Breast epithelium (tissue), 4 donors: ENCODE data around the gene TSSC4. TPM values are rescaled to one million over a fixed set of nuclear protein-coding genes. Genes with fewer than 3 reads are reported as not detected.

Experiments used
- DNase-seq, 2 donors: peaks; one replicate each; pipeline ENCODE4 v3.0.0-alpha.2; 2019; ENCODE audit warnings: low spot score in 2 of 2
- H3K27ac ChIP-seq, 2 donors: fragments of 200-600 bp; sonication (generic) in 1 of 2; one replicate each; pipeline ENCODE4 v1.5.1; 2016 to 2019; ENCODE audit warnings: mild to moderate bottlenecking in 1 of 2
- H3K27me3 ChIP-seq, 2 donors: fragments of 200-600 bp; sonication (generic) in 1 of 2; one replicate each; pipeline versions ENCODE4 v1.5.1 to v1.6.0; 2017 to 2019; ENCODE audit warnings: control low read depth in 1 of 2, mild to moderate bottlenecking in 1 of 2
- H3K36me3 ChIP-seq: fragments of 200-600 bp; one replicate; pipeline ENCODE4 v1.5.1; 2019
- H3K4me1 ChIP-seq, 2 donors: fragments of 200-600 bp; sonication (generic); one replicate each; pipeline ENCODE4 v1.5.1; 2016 to 2019; ENCODE audit warnings: control low read depth in 1 of 2
- H3K4me3 ChIP-seq, 3 donors: fragments of 200-600 bp; sonication (generic); 1 replicate in 2 of 3; 2 replicates in 1 of 3; pipeline ENCODE4 v1.5.1; 2016 to 2019; ENCODE audit warnings: mild to moderate bottlenecking in 3 of 3, moderate library complexity in 2 of 3
- H3K9me3 ChIP-seq, 2 donors: fragments of 200-600 bp; sonication (generic) in 1 of 2; one replicate each; pipeline ENCODE4 v1.5.1; 2016 to 2019; ENCODE audit warnings: control low read depth in 1 of 2
- POLR2A ChIP-seq: fragments of 450-650 bp; IDR thresholded peaks from one replicate; pipeline ENCODE4 v1.6.1; 2016; ENCODE audit warnings: antibody characterized with exemption, mild to moderate bottlenecking, moderate library complexity
- POLR2AphosphoS5 ChIP-seq, 3 donors: sonication (generic); formaldehyde crosslinking; IDR thresholded peaks; one replicate each; pipeline ENCODE4 v1.6.1; 2017; ENCODE audit warnings: antibody characterized with exemption in 3 of 3
- intact Hi-C: fragments of 100-400 bp; cut with DNase I; formaldehyde crosslinking; loops from one replicate; pipeline ENCODE4 v1.15.1; 2023; ENCODE audit warnings: low total_unique reads
- total RNA-seq, 3 donors: library from RNA; depleted of rRNA; stranded (reverse); fragments of >200 nt; gene quantifications; one replicate each; pipeline ENCODE4 v1.1.0, GENCODE V29; 2016
- TF ChIP-seq, protein P1 (sequence below), 3 donors: fragments of 450-650 bp; IDR thresholded peaks; one replicate each; pipeline ENCODE4 v1.5.1; 2016 to 2017; ENCODE audit warnings: antibody characterized with exemption in 3 of 3, mild to moderate bottlenecking in 3 of 3, moderate library complexity in 3 of 3

The TSSC4 gene
- total RNA-seq, 3 donors from 2014 or later: 36.8 to 44.9 (median 37.2) TPM

GRCh38 chr11:2421226-2421994, 20.9 kb downstream of the TSSC4 start:
- intact Hi-C loops: loop anchor here (5.0 kb wide), 1 partner anchor 224 kb away; no protein-coding TSS in a partner anchor
- Histone ChIP-seq H3K4me1 (peaks cover 0 to 3% of the 10 kb centered on the region in 2 donors), H3K27me3 (peaks cover 0 to 4% of the 10 kb centered on the region in 2 donors), H3K4me3 (no peak overlapping the region), H3K27ac (no peak overlapping the region), H3K9me3 (no peaks in the 10 kb centered on the region), H3K36me3 (no peaks in the 10 kb centered on the region)
- DNase-seq: no peak
- no peak for TF ChIP-seq POLR2A
- TF ChIP-seq, protein P1, sequence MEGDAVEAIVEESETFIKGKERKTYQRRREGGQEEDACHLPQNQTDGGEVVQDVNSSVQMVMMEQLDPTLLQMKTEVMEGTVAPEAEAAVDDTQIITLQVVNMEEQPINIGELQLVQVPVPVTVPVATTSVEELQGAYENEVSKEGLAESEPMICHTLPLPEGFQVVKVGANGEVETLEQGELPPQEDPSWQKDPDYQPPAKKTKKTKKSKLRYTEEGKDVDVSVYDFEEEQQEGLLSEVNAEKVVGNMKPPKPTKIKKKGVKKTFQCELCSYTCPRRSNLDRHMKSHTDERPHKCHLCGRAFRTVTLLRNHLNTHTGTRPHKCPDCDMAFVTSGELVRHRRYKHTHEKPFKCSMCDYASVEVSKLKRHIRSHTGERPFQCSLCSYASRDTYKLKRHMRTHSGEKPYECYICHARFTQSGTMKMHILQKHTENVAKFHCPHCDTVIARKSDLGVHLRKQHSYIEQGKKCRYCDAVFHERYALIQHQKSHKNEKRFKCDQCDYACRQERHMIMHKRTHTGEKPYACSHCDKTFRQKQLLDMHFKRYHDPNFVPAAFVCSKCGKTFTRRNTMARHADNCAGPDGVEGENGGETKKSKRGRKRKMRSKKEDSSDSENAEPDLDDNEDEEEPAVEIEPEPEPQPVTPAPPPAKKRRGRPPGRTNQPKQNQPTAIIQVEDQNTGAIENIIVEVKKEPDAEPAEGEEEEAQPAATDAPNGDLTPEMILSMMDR (IDR thresholded peaks at IDR 0.05): no peak
- no peak for TF ChIP-seq POLR2AphosphoS5 (IDR thresholded peaks at IDR 0.05)

DNA sequence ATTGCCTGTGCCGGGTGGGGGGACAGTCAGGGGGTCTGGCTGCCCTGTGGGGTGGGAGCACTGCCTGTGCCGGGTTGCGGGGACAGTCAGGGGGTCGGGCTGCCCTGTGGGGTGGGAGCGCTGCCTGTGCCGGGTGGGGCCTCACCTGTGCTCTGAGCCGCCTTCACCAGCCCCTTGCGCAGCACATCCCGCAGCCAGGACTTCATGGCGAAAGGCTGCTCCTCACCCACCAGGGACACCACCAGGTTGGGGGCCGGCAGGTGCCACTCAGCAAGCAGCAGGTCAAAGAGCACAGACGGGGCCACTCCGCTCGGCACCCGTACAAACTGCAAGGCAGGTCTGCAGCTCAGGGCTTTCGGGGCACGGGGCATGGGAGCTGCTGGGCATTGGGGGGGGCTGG, 21.4 kb downstream of the TSSC4 start:
- TF ChIP-seq POLR2AphosphoS5 (IDR thresholded peaks at IDR 0.05) (no peak), POLR2A (no peak)
- TF ChIP-seq, protein P1 (IDR thresholded peaks at IDR 0.05): no peak
- H3K36me3 ChIP-seq: no peaks in the 10 kb centered on the region
- H3K4me1 ChIP-seq: peaks cover 0 to 3% of the 10 kb centered on the region in 2 donors
- H3K27me3 ChIP-seq: peaks cover 0 to 4% of the 10 kb centered on the region in 2 donors
- no peak overlapping the region for H3K4me3 ChIP-seq
- no peak overlapping the region for H3K27ac ChIP-seq
- intact Hi-C loops: loop anchor here (5.0 kb wide), 1 partner anchor 225 kb away; no protein-coding TSS in a partner anchor
- DNase-seq: no peak
- H3K9me3 ChIP-seq: no peaks in the 10 kb centered on the region

- H3K9me3 ChIP-seq: no peaks in the 10 kb centered on the region
- intact Hi-C loops: loop anchor here (5.0 kb wide), 1 partner anchor 225 kb away; no protein-coding TSS in a partner anchor
- H3K27me3 ChIP-seq: peaks cover 0 to 4% of the 10 kb centered on the region in 2 donors
- DNase-seq: no peak
- no peak overlapping the region for H3K4me3 ChIP-seq
- no peak overlapping the region for H3K27ac ChIP-seq
- TF ChIP-seq POLR2A (no peak), POLR2AphosphoS5 (IDR thresholded peaks at IDR 0.05) (no peak)
- TF ChIP-seq, protein P1 (IDR thresholded peaks at IDR 0.05): no peak
- no peaks in the 10 kb centered on the region for H3K36me3 ChIP-seq
- H3K4me1 ChIP-seq: peaks cover 0 to 3% of the 10 kb centered on the region in 2 donors
Observed at GRCh38 chr11:2422461-2423156, 22.1 kb downstream of the TSSC4 start.

- H3K27me3 ChIP-seq: peaks cover 0 to 4% of the 10 kb centered on the region in 2 donors
- DNase-seq: no peak
- no peak overlapping the region for H3K4me3 ChIP-seq
- H3K9me3 ChIP-seq: no peaks in the 10 kb centered on the region
- intact Hi-C loops: loop anchor here (5.0 kb wide), 1 partner anchor 226 kb away; no protein-coding TSS in a partner anchor
- H3K27ac ChIP-seq: no peak overlapping the region
- no peak for TF ChIP-seq POLR2A
- TF ChIP-seq, protein P1 (IDR thresholded peaks at IDR 0.05): no peak
- TF ChIP-seq POLR2AphosphoS5 (IDR thresholded peaks at IDR 0.05): no peak
- peaks cover 0 to 3% of the 10 kb centered on the region in 2 donors for H3K4me1 ChIP-seq
- H3K36me3 ChIP-seq: no peaks in the 10 kb centered on the region
Observed at GRCh38 chr11:2423157-2424025, 22.8 kb downstream of the TSSC4 start.
